Measurements from ENCODE around the gene GNAI1. TPM values are rescaled to one million over a fixed set of nuclear protein-coding genes. Genes with fewer than 3 reads are reported as not detected.

The GNAI1 gene
- total RNA-seq, 1 experiment from 2014 or later, result 20.5 TPM

- no TSS peak for BruUV-seq (replicated peaks)
- Mint-ChIP-seq H3K27me3 (ENCODE audit: unreplicated experiment) (no peaks in the 10 kb centered on the region), H3K4me1 (ENCODE audit: low read depth, unreplicated experiment) (peaks cover 9% of the 10 kb centered on the region), H3K9me3 (ENCODE audit: low read depth, unreplicated experiment) (no peaks in the 10 kb centered on the region), H3K4me3 (ENCODE audit: low read depth, unreplicated experiment) (no peak overlapping the region), H3K36me3 (ENCODE audit: insufficient read depth, unreplicated experiment) (no peaks in the 10 kb centered on the region), H3K27ac (ENCODE audit: unreplicated experiment) (no peak overlapping the region)
- TF ChIP-seq CTCF (IDR thresholded peaks at IDR 0.05; ENCODE audit: unreplicated experiment), result no peak
- intact Hi-C loops (cut with micrococcal nuclease; ENCODE audit: unreplicated experiment), result no loop called here
- CTCF ChIA-PET, result no interaction called here
- DNase-seq, result no peak
These were observed 28.0 kb upstream of the GNAI1 start for GRCh38 chr7:80106498-80107113.

- Mint-ChIP-seq H3K27ac (ENCODE audit: unreplicated experiment) (no peak overlapping the region), H3K36me3 (ENCODE audit: insufficient read depth, unreplicated experiment) (no peaks in the 10 kb centered on the region), H3K9me3 (ENCODE audit: low read depth, unreplicated experiment) (no peaks in the 10 kb centered on the region), H3K4me1 (ENCODE audit: low read depth, unreplicated experiment) (peaks cover 9% of the 10 kb centered on the region), H3K4me3 (ENCODE audit: low read depth, unreplicated experiment) (no peak overlapping the region), H3K27me3 (ENCODE audit: unreplicated experiment) (no peaks in the 10 kb centered on the region)
- intact Hi-C loops (cut with micrococcal nuclease; ENCODE audit: unreplicated experiment), result no loop called here
- TF ChIP-seq CTCF (IDR thresholded peaks at IDR 0.05; ENCODE audit: unreplicated experiment), result no peak
- CTCF ChIA-PET, result no interaction called here
- DNase-seq, result no peak
- no TSS peak for BruUV-seq (replicated peaks)
These were observed 27.4 kb upstream of the GNAI1 start for GRCh38 chr7:80107278-80107677.

- CTCF ChIA-PET, result interaction anchor here (0.7 kb wide), 1 partner anchor 15 kb away, joined by 5 read pairs; no protein-coding TSS in a partner anchor
- H3K9me3 Mint-ChIP-seq (ENCODE audit: low read depth, unreplicated experiment), result no peaks in the 10 kb centered on the region
- H3K36me3 Mint-ChIP-seq (ENCODE audit: insufficient read depth, unreplicated experiment), result no peaks in the 10 kb centered on the region
- no peak for TF ChIP-seq CTCF (IDR thresholded peaks at IDR 0.05; ENCODE audit: unreplicated experiment)
- H3K4me3 Mint-ChIP-seq (ENCODE audit: low read depth, unreplicated experiment), result no peak overlapping the region
- H3K27me3 Mint-ChIP-seq (ENCODE audit: unreplicated experiment), result no peaks in the 10 kb centered on the region
- H3K27ac Mint-ChIP-seq (ENCODE audit: unreplicated experiment), result no peak overlapping the region
- no TSS peak for BruUV-seq (replicated peaks)
- intact Hi-C loops (cut with micrococcal nuclease; ENCODE audit: unreplicated experiment), result no loop called here
- no peak for DNase-seq
- peaks cover 9% of the 10 kb centered on the region for H3K4me1 Mint-ChIP-seq (ENCODE audit: low read depth, unreplicated experiment)
These were observed 24.3 kb upstream of the GNAI1 start for GRCh38 chr7:80110376-80110775.

- no TSS peak for BruUV-seq (replicated peaks)
- Mint-ChIP-seq H3K27ac (ENCODE audit: unreplicated experiment) (no peak overlapping the region), H3K36me3 (ENCODE audit: insufficient read depth, unreplicated experiment) (no peaks in the 10 kb centered on the region), H3K4me3 (ENCODE audit: low read depth, unreplicated experiment) (no peak overlapping the region), H3K27me3 (ENCODE audit: unreplicated experiment) (no peaks in the 10 kb centered on the region), H3K4me1 (ENCODE audit: low read depth, unreplicated experiment) (no peaks in the 10 kb centered on the region), H3K9me3 (ENCODE audit: low read depth, unreplicated experiment) (no peaks in the 10 kb centered on the region)
- TF ChIP-seq CTCF (IDR thresholded peaks at IDR 0.05; ENCODE audit: unreplicated experiment), result no peak
- DNase-seq, result no peak
- CTCF ChIA-PET, result no interaction called here
- intact Hi-C loops (cut with micrococcal nuclease; ENCODE audit: unreplicated experiment), result no loop called here
These were observed 20.5 kb upstream of the GNAI1 start for GRCh38 chr7:80114159-80114558.
